KBM-7 (cell line): ENCODE data around the gene POLDIP3.
"Not testable (repeated sequence)": the region's sequence is repeated elsewhere in the genome, so short reads cannot be mapped to it uniquely, and the experiment has no call there.

Experiments used
- DNase-seq: peaks from one replicate; pipeline ENCODE4 v3.0.0-alpha.2; 2015
- in situ Hi-C: fragments of 300-500 bp; cut with MboI; formaldehyde crosslinking; loops from 2 replicates; pipeline ENCODE4 v1.14.3; 2020; ENCODE audit warnings: low sequenced_read_pairs, low pct_unique_long_range_greater_than_20kb, mixed read lengths

The POLDIP3 gene

DNA sequence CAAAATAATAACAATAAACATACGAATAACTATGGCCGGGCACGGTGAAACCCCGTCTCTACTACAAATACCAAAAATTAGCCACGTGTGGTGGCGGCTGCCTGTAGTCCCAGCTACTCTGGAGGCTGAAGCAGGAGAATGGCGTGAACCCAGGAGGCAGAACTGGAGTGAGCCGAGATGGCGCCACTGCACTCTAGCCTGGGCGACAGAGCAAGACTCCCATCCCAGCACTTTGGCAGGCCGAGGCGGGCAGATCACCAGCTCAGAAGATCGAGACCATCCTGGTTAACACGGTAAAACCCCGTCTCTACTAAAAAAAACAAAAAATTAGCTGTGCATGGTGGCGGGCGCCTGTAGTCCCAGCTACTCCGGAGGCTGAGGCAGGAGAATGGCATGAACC is 78.0 kb downstream of the POLDIP3 start:
- DNase-seq, in situ Hi-C loops: not testable (repeated sequence)

GRCh38 chr22:42536166-42536565 is 78.5 kb downstream of the POLDIP3 start:
- DNase-seq, result no peak

GRCh38 chr22:42535082-42535731 is 79.5 kb downstream of the POLDIP3 start:
- in situ Hi-C loops, DNase-seq: not testable (repeated sequence)

More at GRCh38 chr22:42536166-42536565, 78.5 kb downstream of the POLDIP3 start:
- in situ Hi-C loops, result no loop called here
